SKM-1 (cell line): ENCODE measurements around the gene SORT1.
"Not testable (repeated sequence)": the region's sequence is repeated elsewhere in the genome, so short reads cannot be mapped to it uniquely, and the experiment has no call there.

Source experiments
- DNase-seq: peaks from one replicate; lab custom pipeline; 2025; ENCODE audit not compliant: unreplicated experiment; lab: John Stamatoyannopoulos, UW

Gene SORT1

DNA sequence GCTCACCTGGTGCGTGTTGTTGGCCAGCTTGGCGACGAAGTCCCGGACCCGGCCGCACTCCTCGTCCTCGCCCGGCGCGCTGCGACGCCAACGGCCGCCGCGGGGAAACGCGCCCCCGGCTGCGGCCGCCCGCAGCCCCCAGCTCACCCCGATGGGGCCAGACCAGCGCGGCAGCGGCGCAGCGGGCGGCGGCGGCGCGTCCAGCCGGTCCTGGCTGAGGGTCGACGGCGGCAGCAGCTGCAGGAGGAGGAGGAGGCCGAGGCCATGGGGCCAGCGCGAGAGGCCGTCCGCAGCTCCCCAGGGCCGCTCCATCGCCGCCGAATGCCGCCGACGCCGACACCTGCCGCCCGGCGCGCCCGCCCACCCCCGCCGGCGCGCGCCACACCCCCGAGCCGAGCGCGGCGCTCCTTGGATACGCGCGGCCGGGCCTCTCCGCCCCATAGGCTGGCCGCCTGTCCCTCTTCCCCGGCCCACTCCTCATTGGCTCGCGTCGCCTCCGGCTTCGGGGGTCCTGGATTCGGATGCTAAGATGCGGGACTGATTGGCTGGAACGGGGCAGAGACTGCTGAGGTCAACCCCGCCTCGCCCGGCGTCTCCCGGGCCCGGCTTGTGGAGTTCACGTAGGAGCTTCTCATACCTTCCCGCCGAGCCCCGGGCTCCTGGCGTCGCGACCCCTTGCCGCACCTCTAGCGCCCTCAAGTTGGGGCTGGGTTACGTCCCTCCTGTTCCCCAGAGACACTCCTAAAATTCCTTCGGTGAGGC is at the start of gene SORT1:
Gene SORT1 (minus strand): TSS at position 338 of the 762 bp plus-strand sequence. CDS start 26 bp downstream, at position 312.
- no peak for DNase-seq

DNA sequence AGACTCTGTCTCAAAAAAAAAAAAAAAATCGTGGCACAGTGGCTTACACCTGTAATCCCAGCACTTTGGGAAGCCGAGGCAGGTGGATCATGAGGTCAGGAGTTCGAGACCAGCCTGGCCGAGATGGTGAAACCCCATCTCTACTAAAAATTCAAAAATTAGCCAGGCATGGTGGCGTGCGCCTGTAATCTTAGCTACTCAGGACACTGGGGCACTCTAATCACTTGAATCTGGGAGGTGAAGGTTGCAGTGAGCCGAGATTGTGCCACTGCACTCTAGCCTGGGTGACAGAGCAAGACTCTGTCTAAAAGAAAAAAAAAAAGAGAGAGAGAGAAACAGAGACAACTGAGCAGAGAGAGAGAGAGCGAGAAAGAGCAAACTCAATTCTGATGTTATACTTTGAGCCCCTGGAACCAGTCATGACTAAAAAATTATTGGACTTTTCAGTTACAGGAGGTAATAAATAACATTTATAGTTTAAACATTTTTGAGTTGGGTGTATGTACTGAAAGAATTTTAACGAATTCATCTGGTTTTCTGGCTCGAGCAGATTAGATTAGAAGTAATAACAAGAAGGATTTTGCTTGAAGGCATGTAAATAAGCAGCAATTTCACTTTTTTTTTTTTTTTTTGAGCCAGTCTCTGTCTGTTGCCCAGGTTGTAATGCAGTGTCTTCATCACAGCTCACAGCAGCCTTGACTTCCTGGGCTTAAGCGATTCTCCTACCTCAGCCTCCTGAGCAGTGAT is 48.4 kb upstream of the SORT1 start:
- DNase-seq: not testable (repeated sequence)

DNA sequence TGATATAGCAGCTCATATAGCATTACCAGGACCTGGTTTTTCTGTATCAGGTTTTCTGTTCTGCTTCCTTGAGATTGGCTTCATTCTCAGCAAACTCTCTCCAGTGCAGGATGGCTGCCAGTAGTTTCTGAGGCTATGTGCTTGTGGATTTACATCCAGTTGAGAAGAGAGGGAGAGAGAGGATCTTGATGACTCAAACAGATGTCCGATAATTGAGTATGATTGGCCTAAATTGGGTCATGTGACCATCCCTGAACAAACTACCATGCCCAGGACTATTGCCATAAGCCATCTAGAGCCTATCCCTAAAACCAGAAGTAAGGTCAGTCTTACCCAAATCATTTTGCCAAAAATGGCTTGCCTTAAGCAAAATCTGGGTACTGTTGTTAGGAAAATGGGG is 46.6 kb upstream of the SORT1 start:
- no peak for DNase-seq

DNA sequence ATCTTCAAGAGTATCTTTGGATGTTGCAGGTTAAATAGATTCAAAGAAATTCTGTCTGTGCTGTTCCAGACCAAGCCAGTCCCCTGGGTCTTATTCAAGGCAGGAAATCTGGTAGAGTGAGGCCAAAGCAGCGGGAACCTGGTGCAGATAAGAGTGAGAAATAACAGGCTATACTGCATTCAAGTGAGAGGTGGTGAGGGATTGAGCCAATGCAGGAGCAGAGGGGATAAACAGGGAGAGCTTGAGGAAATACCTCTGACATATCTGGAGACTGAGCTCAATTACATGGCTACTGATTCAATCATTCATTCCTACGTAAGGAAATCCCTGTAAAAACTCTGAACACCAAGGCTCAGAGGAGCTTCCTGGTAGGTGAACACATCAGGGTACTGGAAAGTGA is 45.8 kb upstream of the SORT1 start:
- DNase-seq: no peak

DNA sequence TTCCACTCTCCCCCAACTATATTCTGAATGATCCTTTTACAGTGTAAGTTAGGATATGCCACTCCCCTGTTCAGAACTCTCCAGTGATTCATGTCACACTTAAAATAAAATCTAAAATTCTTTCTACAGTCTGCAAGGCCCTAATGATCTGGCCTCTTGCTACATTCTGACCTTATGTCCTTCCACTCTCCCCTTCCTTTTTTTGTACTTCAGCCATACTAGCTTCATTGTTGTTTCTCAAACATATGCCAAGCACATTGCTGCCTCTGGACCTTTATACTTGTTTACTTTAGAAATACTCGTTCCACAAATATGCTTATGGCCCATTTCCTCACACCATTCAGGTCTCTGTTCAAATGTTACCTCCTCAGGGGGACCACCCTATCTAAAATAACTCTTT is 43.4 kb upstream of the SORT1 start:
- no peak for DNase-seq

DNA sequence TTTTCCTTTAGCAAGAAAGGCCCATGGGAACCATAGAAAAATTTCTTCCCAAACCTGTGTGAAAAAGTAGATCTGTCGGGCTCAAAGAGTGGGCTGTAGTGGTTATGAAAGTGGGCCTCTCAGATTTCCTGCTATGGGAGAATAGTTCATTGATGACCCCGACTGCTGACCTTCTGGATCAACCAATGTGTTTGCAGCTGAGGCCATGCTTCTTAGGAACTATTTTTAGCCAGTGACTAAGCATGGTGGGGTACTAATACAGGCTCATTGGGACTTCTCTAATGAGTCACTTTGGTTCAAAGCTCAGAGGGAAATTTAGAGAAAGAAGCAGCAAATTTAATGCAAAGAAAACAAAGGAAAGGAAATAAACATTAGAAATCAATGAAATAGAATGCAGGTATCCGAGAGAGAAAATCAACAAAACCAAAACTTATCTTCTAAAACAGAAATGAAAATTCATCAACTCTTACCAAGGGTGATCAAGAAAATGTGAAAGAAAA is 41.1 kb upstream of the SORT1 start:
- DNase-seq: no peak

DNA sequence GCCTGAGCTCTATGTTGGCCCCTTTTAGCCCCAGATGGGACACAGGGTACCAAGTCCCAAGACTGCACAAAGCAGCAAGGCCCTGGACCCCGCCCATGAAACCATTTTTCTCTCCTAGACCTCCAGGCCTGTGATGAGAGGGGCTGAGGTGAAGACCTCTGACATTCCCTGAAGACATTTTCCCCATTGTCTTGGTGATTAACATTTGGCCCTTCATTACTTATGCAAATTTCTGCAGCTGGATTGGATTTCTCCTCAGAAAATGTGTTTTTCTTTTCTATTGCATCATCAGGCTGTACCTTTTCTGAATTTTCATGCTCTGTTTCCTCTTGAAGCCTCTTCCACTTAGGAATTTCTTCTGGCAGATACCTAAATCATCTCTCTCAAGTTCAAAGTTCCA is 36.8 kb upstream of the SORT1 start:
- no peak for DNase-seq

DNA sequence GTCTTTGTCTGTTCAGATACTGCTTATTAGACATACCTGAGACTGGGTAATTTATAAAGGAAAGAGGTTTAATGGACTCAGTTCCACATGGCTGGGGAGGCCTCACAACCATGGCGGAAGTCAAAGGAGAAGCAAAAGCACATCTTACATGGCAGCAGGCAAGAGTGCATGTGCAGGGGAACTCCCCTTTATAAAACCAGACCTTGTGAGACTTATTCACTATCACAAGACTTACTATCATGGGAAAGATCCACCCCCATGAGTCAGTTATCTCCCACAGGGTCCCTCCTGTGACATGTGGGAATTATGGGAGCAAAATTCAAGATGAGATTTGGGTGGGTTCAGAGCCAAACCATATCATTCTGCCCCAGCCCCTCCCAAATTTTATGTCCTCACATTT is 35.6 kb upstream of the SORT1 start:
- no peak for DNase-seq

DNA sequence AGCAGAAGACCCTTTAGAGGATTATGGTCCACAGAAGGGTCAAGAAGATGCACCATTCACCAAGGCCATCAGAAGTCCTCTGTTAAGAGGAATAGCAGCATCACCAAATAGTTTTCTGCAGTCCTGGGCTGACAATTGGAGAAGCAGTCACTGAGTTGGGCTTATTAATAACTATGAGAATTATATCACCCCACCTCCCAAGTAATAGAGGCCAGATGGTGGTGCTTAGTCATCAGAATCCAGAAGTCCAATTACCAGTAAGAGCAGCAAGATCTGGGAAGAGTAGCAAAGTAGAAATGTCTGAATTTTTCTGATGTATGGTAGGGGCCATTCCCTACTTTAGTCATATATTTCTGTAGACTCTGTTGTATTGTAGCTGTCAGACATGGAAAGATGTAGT is 34.6 kb upstream of the SORT1 start:
- DNase-seq: no peak

DNA sequence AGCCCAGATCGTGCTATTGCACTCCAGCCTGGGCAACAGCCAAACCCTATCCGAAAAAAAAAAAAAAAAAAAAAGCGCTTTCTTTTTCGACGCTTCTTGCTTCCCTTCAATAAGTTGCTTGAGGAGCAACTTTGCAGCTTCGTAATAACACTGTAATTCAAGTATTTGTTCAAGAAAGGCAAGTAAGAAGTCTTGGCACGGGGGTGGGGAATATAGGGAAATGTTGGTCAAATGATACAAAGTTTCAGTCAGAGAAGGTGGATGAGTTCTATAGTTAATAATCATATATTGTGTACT is 29.4 kb upstream of the SORT1 start:
- no peak for DNase-seq

DNA sequence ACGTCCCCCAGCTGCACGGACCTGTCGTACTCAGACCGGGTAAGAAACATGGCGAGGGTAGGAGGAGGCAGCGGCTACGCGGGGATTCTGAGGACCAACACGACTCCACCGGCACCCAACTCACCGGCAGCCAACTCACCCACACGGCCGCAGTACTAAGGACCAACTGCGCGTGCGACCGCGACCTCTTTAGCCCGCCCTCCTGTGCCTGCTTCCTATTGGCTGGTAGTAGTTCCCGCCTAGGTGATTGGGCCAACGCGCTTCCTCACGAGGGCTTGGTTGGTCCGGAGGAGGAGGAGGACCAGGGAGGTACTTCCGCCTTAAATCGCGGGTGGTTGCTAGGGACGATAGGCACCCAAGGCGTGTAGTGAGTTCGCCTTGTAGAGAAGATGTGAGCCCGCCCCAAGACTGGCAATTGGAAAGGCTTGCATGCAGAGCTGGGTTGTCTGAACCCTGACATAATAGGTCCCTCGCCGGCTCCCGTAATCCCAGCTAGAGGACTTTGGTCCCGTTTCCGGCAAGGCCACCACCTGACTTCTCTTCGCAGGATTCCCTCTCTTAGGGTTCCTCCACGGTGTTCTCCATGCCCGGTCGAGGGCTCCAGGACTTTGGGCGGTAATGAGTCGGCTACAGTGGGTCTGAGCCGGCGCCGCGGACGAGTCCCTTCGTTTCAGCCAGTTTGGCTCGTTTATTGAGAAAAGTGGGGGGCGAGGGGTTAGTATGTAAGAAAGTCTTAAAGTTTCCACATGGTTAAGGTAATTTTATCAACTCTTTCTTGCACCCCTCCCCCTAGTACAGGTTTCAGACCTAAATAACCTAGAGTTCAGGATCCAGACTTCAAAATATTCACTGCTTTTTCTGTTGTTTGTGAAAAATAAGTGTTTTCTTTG is 28.8 kb upstream of the SORT1 start, which contains the start of gene PSMA5:
Gene PSMA5 (minus strand): TSS at position 168 of the 890 bp plus-strand sequence. CDS start 118 bp downstream, at position 50.
- DNase-seq: peak; percentile 97

DNA sequence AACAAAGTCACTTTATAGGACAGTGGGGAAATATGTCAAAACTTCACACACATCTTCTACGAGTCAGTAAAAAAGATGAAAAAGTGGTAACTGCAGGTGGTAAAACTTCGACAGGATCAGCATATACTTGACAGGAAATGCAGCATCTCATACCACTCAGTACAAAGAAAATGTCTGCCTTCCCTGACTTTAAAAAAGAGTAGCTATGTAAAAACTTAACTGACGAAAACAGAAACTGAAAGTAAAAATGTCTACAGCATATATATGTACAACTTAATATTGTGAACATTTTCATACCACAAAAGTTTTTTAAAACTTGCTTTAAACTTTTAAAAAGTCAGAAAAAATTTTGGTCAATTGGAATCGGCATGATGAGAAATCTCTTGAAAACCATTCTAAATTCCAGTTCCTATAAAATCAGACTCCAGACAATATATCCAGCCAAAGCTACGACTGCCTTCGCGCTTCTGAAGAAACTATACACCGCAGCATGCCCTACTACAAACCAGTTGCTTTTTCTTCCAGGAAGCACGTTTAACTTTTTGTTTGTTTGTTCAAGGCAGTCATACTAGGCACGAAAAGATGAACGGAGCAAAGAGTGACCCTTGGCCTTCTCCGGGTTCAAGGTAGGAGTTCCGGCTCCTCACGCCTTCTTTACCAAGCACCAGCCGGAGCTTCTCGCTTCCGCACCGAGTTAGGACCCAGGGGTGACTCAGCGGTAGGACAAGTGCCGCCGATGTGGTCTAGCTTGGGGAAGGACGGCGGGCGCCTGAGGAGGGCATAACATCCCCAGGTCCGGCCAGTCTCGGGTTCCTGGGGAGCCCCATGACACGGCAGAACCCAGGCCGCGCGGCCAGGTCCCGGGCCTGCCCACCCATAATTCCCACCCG is 27.9 kb upstream of the SORT1 start:
- DNase-seq: peak; percentile 33

DNA sequence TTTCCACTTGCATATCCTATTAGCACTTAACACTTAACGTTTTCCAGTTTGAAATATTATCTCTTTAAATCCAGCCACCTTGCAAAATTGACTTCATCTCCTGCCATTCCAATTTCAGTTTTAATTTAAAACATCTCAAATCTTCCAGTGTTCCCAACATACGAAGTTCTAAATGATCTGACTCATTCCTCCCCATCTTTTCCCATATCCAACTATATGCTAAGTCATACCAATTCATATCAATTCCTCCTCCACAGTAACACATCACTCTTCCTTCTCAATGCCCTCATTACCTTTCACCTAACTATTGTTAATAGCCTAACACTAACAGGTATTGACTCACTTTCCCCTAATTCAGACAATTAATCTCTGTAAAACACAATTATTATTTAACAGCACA is 25.8 kb upstream of the SORT1 start:
- no peak for DNase-seq

DNA sequence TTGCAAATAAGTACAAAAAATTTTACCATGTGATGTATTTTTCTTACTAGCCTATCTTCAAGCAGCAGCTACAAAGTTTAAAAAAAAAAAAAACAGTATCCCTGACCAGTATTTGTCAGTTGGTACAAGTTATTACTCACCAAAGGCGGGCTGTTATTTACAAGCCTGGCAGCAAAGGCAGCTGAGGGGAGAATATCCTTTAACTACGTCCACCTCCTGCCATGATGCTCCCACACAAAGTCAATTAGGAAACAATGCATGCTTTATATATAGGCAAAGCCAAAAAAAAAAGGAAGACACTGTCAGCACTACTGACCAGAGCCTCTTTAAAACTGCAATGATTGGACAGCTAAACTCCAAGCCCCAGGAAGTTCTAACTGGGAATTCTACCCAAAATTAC is 14.8 kb upstream of the SORT1 start:
- no peak for DNase-seq

DNA sequence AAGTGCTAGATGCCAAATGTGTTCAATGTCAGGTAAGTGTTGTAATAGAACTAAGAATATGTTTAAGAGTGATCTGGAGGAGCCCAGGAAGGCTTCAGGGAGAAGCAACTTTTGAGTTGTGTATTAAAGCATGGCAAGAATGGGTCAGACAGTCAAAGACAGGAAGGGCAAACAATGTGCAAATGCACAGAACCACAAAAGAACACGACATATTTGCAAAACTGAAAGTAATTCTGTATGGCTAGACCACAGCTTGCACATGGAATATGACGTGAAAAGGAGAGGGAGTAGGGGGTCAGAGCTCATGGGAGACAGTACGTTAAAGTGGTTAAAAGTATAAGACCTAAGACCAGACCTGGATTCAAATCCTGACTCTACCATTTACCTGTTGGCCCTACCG is 7.1 kb upstream of the SORT1 start:
- no peak for DNase-seq

DNA sequence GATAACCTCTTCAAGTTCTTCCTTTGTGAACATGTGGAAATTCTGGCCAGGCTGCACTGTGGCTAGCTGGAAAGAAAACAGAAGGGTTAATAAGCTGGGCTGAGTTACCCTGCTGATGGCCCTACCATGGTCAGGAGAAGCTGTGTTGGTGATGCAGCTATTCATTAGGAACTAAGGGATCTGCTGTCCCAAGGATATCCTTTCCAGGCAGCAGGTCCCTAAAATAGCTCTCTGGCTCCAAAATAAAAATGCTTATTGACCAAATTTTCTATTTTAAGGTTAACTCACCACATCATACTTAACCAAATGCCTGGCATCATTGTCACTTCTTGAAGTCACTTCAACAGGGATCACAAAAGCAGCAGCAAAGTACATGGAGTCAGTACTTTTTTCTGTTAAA is 4.3 kb upstream of the SORT1 start:
- no peak for DNase-seq

DNA sequence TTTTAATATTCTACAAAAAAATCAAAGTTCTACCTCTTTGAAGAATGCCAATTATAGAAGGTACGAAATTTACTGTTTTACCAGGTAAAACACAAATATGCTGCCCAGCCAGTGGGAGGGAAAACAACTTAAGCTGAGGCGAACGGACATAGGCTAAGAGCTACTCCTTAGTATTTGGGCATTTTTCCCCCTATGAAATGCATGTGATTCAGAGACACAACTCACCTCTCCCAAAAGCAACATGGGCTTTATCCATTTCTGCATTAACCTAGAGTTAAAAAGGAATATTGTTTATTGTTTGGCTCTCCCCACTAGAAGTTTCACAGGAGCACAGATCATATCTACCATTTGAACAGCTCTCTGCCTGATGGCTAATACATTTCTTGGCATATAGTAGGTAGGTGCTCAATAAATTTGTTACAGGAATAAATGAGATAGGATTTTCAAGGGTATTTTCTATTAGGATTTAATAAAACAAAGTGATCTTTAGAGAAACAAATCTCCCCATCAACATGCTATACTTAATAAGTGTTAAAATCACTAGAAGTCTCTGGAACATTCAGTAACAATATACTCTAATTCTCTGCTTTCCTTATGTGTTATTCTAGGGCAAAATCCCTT is 2.4 kb upstream of the SORT1 start:
- no peak for DNase-seq

DNA sequence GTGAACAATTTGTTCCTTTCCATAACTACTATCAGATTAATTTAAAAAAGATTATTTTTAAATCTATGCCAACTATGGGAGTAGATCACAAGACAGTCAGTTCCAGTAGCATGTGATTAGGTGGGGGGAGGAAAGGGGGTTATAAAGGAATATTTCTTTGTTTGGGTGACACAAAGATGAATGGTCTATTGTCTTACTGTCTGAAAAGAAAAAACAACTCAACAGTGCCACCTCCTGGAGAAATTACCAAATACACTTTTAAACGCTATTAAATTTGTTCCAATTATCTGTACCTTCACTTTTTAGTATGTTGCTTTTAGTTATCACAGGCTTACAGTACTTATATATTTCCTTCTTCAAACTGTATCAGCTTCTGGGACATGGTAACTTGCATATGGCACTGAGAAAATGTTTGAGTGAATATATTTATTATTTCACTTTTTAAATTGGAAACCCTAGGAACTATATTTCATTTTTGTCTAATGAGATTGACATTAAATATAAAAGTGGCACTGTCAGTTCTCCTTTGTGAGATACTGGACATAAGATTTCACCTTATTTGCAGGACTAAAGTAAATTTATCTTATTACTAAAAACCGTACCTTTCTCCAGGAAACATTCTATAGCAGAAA is 1.7 kb upstream of the SORT1 start:
- peak; percentile 54 for DNase-seq
